Anterior cingulate cortex (tissue), 58 donors: ENCODE measurements around the gene DPM2.

Experiments used
- DNase-seq, 58 donors: peaks; one replicate each; lab custom pipeline; 2025; lab: John Stamatoyannopoulos, UW

DPM2 gene

DNA sequence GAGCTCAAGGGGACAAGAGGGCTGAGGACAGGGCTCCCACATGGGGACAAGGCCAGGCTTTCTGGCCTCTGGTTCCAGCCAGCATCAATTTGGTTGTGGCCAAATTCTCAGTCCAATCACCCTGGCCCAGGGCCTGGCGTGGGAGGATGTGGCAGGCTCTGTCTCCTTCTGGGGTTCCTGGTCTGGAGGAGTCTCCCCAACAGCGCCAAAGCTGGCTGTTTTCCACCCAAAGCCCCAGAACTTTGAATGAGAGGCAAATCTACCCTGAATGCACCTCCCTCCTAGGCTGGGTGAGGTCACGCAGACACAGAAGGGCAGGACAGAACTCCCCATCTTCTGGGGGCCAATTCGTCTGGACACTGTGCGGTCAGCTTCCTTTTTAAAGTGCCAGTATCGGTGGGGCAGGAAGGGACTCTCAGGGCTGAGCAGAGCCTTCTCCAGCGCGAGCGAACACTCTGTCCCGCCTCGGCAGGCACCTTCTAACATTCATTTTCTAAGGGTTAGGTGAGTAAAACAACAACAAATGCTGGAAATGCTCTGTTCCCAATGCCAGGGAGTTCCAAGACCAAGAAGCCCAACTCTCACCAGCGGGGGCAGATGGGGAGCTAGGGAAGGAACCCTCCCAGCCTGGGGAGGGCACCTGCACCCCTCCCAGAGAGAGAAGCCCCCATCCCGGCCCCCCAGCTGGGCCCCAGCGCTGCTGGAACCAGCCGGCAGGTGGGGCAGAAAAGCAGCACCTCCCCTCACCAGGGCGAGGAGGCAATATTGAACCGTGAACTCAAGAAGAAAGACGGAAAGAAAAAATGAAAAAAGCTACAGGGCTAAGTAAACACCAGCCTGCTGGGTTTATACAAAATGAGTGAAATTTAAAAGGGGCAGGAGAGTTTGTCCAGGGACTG is 3.7 kb upstream of the DPM2 start:
- DNase-seq, result no peak

DNA sequence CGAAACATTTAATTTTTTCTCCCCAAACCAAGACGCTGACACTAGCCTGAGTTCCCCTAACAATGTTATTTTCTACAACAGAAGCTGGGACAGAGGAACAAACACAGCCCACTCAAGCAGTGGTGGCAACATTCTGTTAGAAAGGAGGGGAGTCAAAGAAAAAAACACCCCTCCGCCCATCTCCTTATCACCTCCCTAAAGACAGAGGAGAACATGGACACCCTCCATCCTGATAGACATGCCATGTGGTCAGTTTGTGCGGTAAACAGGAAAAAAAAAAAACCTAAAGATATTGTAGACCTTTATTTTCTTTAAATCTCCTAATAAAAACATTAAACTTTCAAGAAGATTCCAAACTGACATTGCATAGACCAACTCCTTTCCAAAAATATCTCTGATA is 2.9 kb upstream of the DPM2 start:
- DNase-seq, result no peak

DNA sequence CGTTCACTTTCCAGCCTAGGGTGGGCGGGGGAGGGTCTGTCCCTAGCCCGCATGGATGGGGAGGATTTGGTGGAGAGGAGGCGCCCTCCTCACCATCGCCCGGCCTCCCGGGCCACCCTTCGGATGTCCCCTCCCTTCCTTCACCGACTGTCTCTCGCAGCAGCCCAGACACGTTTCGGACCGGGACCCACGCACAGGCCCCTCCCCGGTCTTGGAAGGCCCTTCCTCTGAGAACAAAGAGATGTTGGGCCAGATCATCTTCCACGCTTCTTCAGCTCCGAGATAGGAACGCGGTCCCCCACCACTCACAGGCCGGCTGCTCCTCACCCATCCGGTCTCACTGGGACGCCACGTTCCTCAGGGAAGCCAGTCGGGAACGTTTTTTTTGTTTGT is 640 bp upstream of the DPM2 start:
- DNase-seq, result peak in 1 of 58 donors; percentile 44

DNA sequence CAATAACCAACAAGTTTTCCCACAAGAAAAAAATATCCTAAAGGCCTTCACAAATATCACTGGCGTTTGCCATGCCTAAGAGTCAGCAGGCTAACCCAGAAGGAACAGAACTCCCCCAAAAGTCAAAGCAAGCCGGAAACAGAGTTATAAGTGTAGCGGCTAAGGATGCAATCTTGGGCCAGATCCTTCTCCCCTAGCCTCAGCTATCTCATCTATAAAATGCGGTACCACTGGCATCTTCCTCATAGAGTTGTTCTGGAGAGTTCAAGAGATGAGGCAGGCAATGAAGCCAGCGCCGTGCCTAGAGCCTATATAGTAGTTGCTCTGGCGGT is 632 bp downstream of the DPM2 start:
- no peak for DNase-seq

DNA sequence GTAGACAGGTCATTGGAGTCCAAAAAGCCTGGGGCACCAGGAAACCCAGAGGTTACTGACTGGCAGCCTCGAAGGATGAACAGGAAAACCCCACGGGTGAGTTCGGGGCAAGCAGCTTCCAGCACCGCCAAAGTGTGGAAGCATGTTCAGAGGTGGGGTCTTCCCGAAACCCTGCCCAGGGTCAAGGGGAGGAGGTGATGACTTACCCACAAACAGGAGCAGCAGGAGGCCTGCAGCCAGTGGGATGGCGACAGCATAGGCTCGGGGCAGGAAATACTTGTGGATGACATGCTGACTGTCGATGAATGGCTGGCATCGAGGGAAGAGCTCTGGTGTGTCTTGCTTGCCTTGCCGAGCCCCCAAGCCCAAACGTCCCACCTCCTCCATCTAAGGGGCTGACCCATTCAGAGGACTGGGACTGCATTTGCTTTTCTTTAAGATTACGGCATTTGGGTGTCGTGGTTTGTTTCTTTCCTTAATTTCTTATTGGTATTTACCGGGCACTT is 1.3 kb downstream of the DPM2 start:
- no peak for DNase-seq

DNA sequence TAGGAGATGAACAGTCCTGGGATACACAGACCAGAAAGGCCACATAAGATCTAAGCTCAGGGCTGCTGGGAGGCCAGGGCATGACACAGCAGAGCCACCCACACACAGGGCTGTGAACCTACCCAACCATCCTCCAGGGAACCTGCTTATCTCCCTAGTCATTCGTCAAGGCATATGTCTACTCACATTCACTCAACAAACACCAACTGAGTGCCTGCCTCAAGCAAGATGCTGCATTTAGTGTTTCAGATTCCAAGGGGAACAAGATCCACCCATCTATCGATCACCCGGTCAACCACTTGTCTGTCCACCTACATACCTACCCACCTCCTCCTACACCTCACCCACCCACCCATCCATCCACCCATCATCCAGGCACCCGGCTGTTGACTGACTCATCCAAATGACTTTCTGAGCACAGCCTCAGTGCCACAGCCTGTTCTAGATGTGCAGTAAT is 1.9 kb downstream of the DPM2 start:
- DNase-seq, result no peak

DNA sequence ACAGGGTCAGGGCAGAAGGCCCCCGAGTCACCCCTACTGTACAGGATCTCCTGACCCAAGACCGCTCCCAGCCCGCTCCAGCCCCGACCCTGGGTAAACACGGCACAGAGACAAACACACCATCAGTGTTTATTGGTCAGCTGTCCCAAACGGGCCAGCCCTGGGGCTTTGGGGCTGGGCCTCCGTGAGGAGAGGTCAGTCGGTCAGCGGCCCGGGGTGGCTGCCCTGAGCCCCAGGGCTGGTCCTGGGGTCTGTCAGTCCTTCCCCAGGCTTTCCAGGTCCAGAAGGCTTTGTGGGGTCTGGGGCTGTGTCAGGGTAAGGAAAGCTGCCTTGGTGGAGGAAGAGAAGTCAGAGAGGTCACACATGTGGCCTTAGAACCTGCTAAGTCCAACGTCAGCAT is 2.7 kb downstream of the DPM2 start:
- DNase-seq, result no peak

DNA sequence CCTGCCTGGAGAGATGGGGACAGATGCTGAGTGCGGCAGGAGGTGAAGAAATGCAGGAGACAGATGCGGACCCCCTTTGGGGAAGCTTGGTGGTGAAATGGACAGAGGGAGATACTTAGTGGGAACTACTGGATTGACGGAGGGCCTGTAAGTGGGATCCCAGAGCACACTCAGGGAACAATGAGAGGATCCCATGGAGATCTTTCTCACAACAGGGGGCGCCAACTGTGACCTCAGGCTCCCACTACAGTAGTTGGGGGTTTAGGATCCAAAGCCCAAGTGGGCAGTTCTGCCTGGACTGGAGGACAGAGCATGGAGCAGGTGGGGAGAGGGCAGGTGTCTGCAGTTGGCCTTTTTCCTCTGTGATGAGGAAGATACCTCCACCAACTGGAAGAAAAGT is 3.4 kb downstream of the DPM2 start:
- DNase-seq, result no peak

DNA sequence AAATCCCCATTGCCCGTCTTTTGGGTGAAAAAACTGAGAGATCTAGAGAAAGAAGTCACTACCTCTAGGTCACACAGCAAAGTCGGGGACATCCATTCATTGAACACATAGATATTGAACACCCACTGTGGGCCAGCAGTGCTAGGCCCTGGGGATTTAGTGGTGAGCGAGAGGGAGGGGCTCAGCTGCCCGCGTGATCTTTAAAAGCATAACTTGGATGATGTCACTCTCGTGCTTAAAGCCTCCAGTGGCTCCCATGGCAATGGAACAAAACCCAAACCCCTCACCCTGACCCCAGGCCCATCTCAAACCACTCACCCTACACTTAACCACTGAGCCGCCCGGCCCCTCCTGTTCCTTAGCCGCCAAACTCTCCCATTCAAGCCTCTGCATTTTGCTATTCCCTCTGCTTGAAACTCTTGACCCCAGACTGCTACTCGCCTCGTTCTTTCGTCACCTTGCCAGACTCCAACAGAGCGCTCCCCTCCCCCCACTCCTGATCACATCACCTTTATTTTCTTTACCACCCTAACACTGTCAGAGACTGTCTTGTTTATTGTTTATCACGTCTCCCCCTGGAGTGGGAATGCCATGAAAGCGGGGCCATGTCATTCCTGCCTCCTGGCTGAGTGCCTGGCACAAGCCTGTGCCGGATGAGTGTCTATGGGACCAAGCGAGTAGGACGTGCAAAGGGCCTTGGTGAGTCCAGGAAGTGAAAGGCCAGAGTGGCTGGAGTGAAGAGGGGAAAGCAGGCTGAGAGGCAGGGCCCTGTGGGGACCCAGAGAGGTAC is 6.4 kb downstream of the DPM2 start:
- no peak for DNase-seq

DNA sequence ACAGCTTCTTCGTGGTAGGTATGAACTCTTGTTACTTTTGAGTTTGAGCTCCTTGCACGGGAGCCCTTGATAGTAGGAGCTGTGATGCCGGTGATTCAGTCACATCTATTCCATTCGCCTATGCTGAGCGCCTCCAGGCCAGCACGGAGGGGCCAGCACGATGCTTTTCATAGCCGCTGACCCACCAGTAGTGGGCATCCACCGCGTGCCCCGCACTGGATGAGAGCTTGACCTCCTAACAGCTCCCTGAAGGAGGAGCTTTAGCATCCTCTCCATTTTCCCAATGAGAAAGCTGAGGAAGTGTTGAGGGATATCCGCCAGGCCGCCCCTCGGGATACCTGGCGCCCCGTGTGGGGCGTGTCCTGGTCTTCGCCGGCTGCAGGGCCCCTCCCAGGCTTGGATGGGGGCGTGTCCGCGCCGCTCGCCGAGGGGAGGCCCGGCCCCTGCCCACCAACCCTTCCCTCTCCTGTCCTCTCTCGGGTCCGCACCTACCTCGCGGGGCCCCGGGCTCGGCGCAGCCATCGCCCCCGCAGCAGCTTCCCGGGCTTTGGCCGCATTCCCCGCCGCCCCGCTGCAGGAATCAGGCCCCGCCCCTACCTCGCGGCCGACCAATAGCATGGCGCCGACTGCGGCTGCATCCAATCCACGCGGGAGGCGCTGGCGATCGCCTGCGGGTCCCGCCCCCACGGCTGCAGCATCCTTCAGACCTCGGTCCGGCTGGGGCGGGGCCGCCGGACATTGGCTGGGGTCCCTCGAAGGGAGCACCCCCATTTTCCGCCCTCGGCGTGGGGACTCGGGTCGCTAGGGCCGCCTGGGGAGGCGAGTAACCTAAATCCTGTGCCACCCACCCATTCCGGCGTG is 7.2 kb downstream of the DPM2 start, which contains the start of gene PIP5KL1:
PIP5KL1 (minus strand) TSS at position 547 of the 861 bp plus-strand sequence; CDS start at position 522, 25 bp downstream.
- DNase-seq, result peak; percentile 15 to 88 (median 77)

DNA sequence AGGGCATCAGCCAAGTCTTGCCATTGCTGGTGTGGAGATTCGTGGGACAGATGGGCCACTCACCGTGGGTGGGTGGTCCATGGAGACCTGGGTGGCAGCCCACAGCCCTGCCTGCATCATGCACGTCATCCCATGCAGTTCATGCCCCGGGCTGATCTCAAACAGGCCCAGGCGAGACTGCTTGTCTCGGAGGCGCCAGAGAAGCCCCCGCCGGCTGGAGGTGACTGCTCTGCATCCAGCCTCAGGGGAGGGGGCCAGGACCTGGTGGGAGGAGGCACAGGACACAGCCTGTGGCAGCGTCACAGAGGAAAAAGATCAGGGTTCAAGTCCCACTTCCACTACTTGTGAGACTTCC is 8.1 kb downstream of the DPM2 start:
- no peak for DNase-seq

DNA sequence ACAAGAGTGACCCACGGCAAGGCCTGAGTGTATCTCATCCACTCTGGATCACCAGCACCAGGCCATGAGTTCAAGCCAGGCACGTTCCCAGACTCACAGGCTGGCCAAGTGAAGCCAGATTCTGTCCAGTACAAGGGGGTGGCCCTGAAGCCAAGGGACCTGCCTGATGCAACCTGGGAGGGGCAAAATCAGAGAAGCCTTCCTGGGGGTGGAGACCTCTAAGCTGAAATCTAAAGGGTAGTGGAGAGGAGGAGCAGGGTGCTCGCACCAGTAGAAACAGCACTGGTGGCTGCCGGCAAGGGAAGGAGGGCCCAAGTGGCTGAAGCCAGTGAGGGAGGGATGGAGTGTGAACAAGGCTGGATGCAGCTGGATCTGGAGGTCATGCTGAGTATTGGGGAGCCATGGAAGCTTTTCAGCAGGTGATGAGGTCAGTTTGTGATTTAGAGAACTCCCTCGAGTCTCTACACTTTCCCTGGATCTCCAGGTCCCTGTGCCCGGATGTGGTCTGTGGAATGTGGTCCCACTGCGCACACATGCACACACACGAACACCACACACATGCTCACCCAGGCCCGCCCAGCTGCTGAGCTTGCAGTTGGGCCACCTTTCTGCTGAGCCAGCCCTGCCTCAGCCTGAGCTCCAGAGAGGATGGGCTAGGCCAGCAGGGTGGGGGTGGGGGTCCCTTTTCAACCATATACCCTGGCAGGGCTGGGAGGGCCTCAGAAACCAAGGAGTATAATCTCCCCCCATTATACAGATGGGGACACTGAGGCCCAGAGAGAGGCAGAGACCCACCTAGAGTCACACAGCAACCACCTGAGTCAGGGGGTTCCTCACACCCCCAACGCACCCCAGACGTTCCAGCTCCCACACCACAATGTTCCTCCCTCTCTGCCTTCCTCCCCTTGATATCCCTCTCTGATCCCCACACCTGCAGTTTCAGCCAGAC is 8.7 kb downstream of the DPM2 start:
- DNase-seq, result no peak

DNA sequence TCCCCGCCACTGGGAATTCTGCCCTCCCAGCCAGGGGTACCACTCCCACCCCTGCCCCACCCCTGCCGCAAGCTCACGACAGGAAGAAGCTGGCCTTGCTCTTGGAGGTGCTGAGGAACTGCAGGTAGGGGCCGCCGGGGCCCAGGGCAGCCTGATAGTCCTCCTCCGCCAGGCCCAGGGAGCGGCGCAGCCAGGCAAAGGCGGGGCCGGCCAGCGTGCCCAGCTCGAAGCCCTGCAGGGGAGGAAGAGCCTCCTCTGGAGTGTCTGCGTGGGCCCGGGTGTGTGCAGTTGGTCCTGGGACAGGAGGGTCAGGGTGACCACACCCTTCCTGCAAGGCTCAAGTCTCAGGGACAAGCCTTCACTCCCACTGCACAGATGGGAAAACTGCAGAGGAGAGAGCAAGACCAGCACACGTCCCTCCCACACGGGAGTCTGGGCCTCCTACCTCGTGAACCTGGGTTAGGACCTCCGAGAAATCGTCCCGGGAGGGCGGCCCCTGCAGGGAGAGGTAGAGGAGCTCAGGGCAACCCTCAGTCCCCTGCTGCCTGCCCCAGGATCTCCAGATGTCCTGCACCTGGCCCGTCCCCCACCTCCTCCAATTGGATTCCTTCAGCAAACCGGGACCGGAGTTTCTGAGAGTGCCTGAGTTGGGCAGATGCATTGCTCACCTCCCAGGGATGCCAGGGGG is 9.5 kb downstream of the DPM2 start:
- DNase-seq, result no peak

DNA sequence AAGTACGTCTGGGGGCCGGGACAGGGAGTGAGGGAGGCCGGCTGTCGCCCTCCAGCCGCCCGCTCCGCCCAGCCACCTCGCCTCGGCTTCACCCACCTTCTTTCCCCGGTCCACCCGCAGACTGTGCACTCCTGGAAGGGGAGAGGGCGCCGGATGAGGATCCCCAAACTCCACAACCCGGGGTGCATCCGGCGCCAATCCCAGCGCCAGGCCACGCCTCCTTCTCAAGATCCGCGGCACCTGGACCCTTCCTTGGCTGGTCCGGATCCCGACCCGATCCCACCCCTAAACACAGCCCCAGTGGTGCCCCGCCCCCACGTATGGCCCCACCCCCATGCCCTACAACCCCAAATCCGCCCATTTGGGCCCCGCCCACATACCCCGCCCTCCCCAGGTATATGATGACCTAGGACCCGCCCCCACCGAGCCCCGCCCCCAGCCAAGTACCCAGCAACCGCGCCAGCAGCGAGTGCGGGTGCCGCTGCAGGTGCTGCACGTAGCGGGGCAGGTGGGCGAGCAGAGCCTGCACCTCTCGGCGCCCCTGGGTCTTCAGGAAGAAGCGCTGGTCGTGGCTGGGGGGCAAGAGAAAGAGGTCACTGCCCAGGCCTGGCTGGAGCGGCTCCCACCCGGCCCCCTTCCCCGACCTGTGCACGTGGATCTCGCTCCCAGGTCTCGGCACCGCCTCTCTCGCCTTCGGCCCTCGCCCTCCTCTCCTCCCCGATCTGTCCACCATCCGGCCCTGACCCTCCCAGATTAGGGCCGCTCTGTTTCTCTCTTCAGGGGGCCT is 10.3 kb downstream of the DPM2 start:
- DNase-seq, result peak in 1 of 58 donors; percentile 59

DNA sequence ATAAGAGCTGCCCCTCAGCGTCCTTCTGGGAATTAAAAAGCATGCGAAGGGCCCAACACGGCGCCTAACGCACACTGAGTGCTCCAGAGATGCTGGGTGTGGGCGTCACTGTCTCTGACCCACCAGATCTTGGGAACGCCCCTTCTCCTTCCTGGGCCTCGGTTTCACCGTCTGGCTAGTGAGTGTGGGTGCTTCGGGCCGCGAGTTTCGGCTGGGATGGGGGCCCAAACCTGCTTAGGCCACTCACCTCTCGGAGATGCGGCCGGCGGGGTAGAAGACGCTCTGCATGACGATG is 10.8 kb downstream of the DPM2 start:
- no peak for DNase-seq

DNA sequence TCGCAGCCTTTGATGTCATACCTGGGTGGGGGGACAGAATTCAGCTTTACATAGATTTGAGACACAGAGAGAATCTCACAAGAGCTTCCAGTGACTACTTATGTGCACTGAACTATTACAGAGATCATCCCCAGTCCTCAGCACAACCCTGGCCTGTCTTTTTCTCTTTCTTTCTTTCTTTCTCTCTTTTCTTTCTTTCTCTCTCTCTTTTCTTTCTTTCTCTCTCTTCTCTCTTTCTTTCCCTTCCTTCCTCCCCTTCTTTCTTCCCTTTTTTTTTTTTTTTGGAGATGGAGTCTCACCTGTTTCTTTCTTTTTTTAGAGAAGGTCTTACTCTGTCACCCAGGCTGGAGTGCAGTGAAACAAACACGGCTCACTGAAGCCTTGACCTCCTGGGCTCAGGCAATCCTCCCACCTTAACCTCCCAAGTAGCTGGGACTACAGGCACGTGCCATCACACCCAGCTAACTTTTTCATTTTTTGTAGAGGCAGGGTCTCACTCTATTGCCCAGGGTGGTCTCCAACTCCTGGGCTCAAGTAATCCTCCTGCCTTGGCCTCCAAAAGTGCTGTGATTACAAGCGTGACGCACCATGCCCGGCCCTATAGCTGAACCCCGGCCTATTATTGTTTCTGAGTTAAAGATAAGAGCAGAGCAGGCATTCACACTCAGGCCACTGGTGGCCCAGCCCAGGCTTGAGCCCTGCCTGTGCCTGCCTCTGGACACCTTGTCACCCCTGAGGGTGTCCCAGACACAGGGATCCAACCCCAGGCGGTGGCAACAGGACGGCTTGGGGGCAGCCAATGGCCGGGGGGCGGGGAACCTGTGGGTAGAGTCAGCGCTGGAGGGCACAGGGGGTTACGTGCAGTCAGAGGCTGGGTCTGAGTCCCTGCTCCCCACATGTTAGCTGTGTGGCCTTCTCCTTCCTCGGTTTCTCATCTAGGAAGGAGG is 11.4 kb downstream of the DPM2 start:
- no peak for DNase-seq
